ENCODE data around the gene SLC6A12.

DNA sequence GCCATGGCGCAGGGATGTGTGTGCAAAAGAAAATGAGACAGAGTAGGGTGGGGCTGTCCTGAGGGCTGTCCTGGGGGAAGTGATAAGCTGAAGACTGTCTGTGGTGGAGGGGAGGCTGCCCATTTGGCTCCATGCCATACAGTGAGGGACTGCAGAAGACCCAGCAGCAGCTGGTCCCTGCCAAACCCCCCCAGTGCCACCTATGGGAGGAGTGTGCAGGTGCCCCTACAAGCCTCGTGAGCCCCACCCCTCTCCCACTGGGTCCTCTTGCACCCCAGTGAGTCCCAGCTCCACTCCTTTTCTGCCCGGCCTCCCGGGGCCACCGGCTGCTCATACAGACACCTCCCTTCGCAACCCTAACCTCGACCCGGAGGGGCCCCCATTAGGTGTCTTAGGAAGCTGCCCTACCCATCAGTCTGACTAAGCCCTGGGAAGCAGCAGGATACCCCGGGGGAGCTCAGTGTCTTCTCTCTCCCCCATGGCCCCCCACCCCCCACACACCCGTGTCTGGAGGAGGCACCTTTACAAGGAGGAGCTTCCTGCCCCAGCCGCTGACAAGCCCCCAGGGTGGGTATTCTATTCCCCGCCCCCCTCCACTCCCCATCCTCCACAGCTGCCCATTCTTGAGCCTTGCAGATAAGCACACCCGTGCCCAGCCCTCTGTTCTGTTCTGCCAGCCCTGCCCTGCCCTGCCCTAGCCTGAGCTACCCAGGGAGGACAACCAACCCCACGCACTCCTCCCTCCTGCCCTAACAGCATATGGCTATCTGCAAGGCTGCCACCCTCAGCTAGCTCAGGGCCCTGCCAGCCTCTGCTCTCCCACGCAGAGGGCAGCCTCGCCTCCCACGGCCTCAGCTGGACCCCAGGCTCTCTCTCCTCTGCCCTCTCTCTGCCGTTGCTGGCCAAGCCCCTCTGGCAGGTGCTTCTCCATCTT is 41.9 kb downstream of the SLC6A12 start:
- TF ChIP-seq, protein P1, sequence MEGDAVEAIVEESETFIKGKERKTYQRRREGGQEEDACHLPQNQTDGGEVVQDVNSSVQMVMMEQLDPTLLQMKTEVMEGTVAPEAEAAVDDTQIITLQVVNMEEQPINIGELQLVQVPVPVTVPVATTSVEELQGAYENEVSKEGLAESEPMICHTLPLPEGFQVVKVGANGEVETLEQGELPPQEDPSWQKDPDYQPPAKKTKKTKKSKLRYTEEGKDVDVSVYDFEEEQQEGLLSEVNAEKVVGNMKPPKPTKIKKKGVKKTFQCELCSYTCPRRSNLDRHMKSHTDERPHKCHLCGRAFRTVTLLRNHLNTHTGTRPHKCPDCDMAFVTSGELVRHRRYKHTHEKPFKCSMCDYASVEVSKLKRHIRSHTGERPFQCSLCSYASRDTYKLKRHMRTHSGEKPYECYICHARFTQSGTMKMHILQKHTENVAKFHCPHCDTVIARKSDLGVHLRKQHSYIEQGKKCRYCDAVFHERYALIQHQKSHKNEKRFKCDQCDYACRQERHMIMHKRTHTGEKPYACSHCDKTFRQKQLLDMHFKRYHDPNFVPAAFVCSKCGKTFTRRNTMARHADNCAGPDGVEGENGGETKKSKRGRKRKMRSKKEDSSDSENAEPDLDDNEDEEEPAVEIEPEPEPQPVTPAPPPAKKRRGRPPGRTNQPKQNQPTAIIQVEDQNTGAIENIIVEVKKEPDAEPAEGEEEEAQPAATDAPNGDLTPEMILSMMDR (IDR thresholded peaks at IDR 0.05) = no peak
- no peak for TF ChIP-seq POLR2A (IDR thresholded peaks at IDR 0.05; ENCODE audit: low read depth)

Data from esophagus muscularis mucosa (tissue), 3 donors.